AG04449 (cell line): ENCODE measurements around the gene CATSPER3.
A peak's percentile ranks its signal among the peaks of the same experiment; 100 is the strongest.

Experiments used
- CTCF ChIA-PET: fragments of 350-600 bp; formaldehyde crosslinking; extraction: SDS; loops from one replicate; lab custom pipeline; 2021; ENCODE audit warnings: antibody characterized with exemption; lab: Yijun Ruan, JAX
- POLR2A ChIA-PET: fragments of 400-600, 350-600 bp; formaldehyde crosslinking; extraction: SDS; loops from one replicate; lab custom pipeline; 2020; ENCODE audit warnings: antibody characterized with exemption, inconsistent platforms; lab: Yijun Ruan, JAX
- DNase-seq: peaks from one replicate; pipeline ENCODE4 v3.0.0-alpha.2; 2010; ENCODE audit warnings: low read depth, low spot score
- H3K4me3 ChIP-seq: 2 replicates; pipeline ENCODE4 v1.5.1; 2011; ENCODE audit warnings: low read depth, mild to moderate bottlenecking, control low read depth, low read length
- TF ChIP-seq, protein P1 (sequence below): IDR thresholded peaks from one replicate; pipeline ENCODE4 v1.5.1; 2011; ENCODE audit warnings: mild to moderate bottlenecking, moderate library complexity, low read length, control low read depth, inconsistent platforms; ENCODE audit not compliant: insufficient read depth; ENCODE audit errors: missing control alignments

Gene CATSPER3

DNA sequence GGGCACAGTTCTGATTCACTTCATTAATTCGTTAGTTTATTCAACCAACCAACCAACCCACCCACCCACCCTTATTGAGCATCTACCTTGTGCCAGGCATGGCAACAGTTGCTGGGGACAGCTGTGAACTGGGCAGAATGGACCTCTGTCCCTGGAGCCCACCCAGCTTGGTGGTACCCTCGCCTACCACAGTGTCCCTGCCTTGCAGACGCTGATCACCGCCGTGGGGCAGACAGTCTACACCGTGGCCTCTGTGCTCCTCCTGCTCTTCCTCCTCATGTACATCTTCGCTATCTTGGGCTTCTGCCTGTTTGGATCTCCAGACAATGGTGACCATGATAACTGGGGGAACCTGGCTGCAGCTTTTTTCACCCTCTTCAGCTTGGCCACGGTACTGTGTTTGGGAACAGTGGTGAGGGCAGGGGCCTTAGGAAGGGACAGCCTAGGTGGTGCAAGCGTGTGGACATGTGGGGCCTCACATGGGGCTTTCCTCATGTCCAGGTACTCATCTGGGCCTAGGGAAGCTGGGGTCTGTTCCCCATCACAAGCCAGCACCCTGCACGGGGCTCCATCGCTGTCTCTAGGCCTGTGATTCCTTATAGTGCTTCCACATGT lies 40.1 kb downstream of the CATSPER3 start:
- CTCF ChIA-PET: no interaction called here
- DNase-seq: no peak

DNA sequence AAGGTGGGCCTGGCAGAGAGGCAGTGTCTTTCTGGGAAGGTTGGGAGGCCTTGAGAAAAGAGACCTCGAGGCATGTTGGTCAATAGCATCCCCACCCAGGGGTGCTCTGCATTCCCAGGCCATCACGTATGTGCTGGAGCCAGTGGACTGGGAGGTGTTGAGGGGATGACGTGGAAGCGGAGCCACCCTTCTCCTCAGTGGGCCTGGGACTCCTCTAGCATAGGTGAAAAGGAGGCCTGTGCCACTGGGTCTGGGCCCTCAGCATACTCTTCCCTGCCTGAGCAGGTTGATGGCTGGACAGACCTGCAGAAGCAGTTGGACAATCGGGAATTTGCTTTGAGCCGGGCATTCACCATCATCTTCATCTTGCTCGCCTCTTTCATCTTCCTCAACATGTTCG lies 40.8 kb downstream of the CATSPER3 start:
- DNase-seq: no peak
- H3K4me3 ChIP-seq: no peak overlapping the region
- ChIA-PET POLR2A (no interaction called here), CTCF (no interaction called here)
- TF ChIP-seq, protein P1, sequence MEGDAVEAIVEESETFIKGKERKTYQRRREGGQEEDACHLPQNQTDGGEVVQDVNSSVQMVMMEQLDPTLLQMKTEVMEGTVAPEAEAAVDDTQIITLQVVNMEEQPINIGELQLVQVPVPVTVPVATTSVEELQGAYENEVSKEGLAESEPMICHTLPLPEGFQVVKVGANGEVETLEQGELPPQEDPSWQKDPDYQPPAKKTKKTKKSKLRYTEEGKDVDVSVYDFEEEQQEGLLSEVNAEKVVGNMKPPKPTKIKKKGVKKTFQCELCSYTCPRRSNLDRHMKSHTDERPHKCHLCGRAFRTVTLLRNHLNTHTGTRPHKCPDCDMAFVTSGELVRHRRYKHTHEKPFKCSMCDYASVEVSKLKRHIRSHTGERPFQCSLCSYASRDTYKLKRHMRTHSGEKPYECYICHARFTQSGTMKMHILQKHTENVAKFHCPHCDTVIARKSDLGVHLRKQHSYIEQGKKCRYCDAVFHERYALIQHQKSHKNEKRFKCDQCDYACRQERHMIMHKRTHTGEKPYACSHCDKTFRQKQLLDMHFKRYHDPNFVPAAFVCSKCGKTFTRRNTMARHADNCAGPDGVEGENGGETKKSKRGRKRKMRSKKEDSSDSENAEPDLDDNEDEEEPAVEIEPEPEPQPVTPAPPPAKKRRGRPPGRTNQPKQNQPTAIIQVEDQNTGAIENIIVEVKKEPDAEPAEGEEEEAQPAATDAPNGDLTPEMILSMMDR: no peak

More for the DNA sequence above, 40.1 kb downstream of the CATSPER3 start:
- H3K4me3 ChIP-seq: no peak overlapping the region
- POLR2A ChIA-PET: no interaction called here
- TF ChIP-seq, protein P1: no peak

DNA sequence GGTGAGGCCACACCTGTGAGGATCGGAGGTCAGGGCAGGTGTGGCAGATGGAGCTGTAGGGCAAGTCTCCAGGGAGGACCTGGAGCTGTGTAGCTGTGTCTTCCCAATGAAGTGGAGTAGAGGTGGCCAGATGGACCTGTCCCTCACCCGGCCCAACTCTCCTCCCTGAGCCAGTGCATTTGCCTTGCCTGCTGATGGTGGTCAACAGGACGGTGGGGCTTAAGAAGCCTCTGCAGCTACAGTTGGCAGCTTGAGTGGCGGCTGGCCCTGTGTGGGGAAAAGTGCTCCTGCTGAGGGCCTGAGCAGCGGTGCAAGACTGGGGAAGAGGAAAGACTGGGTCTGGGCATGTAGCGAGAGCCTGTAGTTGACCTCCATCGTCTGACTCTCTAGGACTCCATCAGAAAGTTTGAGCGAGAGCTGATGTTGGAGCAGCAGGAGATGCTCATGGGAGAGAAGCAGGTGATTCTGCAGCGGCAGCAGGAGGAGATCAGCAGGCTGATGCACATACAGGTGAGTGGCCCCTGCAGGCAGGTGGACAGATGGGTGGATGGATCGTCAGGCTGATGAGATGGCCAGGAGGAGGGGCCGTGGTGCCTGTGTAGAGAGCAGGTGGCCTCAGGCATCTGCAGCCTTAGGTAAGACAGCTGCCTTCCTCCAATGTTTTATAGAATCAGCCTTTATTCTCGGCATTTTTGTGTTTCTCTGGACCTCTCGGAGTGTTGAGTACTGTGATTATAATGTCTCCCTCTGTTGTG lies 41.5 kb downstream of the CATSPER3 start:
- no peak overlapping the region for H3K4me3 ChIP-seq
- TF ChIP-seq, protein P1: no peak
- ChIA-PET POLR2A (no interaction called here), CTCF (interaction anchor here (2.6 kb wide), 1 partner anchor 10 kb away, joined by 7 read pairs; no protein-coding TSS in a partner anchor)
- DNase-seq: no peak

DNA sequence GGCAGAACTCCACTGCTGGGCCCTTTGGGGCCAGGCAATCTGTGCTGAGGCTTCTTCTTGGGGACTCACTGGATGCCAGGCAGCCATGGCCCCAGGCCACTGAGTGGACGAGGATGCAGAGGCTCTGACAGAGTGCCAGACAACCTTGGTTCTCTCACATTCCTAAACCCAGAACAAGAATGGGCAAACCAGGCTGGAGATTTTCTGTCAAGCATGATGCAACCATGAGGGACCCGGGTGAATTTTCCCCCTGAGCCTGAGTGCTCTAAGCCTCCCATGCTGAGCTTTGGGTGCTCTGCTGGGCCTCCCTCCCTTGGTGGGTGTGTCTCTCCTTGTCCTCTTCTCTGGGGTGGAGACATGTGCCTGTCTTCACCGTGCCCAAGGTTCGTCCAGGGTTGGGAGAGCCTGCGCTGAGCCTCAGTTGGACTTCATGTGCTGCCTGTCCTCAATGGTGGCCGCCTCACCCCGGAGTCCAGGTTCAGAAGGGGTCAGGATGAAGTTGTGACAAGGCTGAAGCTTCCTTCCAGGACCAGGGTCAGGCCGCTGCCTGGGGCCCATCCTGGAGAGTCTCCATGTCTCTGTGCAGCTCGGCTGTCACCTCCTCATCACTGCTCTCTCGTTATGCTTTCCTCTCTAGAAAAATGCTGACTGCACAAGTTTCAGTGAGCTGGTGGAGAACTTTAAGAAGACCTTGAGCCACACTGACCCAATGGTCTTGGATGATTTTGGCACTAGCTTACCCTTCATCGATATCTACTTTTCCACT lies 42.2 kb downstream of the CATSPER3 start:
- DNase-seq: no peak
- H3K4me3 ChIP-seq: no peak overlapping the region
- TF ChIP-seq, protein P1: no peak
- ChIA-PET CTCF (interaction anchor here (0.8 to 2.6 kb wide), 9 partner anchors 10 to 318 kb away, joined by 3 to 7 read pairs (median 3); no protein-coding TSS in a partner anchor), POLR2A (no interaction called here)

DNA sequence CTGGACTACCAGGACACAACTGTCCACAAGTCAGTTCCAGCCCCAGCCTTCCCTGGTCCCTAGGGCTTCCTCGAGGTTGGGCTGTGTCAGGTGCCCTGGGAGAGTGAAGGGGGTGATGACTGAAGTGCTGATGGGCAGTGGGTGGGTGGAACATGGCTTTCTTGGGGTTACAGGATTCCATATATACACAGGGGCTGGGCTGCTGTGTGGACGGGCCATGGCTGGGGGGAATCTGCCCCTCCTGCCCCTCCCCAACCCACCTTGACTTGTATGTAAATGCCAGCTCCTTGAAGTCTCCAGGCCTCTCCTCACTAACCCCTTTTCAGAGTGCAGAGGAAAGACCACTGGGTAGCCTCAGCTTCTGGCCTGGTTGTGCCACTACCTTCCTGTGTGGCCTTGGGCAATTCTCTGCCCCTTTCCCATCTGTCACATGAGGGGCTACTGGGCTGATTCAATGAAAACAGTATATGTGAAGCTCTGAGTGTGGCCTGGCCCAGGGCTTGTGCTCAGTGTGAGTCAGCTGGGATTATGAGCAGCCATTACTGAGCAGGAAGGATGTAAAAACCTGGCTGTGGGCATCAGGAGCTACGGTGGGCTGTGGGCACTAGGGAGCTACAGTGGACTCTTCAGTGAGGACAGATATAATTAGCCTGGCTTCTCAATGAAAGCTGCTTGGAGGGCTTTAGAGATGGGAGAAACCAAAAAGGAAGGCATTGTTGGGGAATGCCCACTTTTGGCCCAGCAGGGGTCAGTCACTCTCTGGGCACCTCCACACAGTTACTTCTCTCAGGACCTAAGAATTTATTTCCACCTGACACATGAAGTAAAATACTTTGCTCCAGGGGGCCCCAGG lies 43.0 kb downstream of the CATSPER3 start:
- H3K4me3 ChIP-seq: no peak overlapping the region
- CTCF ChIA-PET: interaction anchor here (0.8 to 2.6 kb wide), 12 partner anchors 9 to 415 kb away, joined by 3 to 7 read pairs (median 3); no protein-coding TSS in a partner anchor
- POLR2A ChIA-PET: no interaction called here
- DNase-seq: no peak
- TF ChIP-seq, protein P1: peak; percentile 29
